ENCODE results near the gene HNRNPH1. TPM values are rescaled to one million over a fixed set of nuclear protein-coding genes. Genes with fewer than 3 reads are reported as not detected.

HNRNPH1 gene
- total and polyA plus RNA-seq, 2 of the 8 experiments (the other 6 are each of a cell fraction or from before 2014, with no cell fraction given), result 170 to 735 TPM

- Histone ChIP-seq H3K4ac (replicated peaks; ENCODE audit: insufficient read length, low read depth, low read length) (no peak overlapping the region), H2BK5ac (ENCODE audit: low read depth, low read length) (no peak overlapping the region), H3K14ac (ENCODE audit: insufficient read length) (no peak overlapping the region), H3K4me2 (ENCODE audit: insufficient read depth in 1 of 2, low read depth in 2 of 2, low read length in 2 of 2) (no peak overlapping the region), H3K23me2 (ENCODE audit: low read depth, low read length) (no peaks in the 10 kb centered on the region), H4K20me1 (replicated peaks in 1 of 2; ENCODE audit: control insufficient read depth in 1 of 2, insufficient read depth in 2 of 2, low read length in 2 of 2) (peaks cover 0 to 14% of the 10 kb centered on the region in 2 experiments), H3K56ac (replicated peaks; ENCODE audit: insufficient read length, low read depth, low read length) (no peak overlapping the region), H3K27ac (ENCODE audit: low read depth, low read length) (no peak overlapping the region), H2AK5ac (ENCODE audit: low read depth, low read length) (no peak overlapping the region), H2BK120ac (replicated peaks; ENCODE audit: low read depth, low read length) (no peak overlapping the region), H3K23ac (ENCODE audit: insufficient read length) (no peak overlapping the region), H2BK15ac (ENCODE audit: low read length) (no peak overlapping the region), H3K4me3 (ENCODE audit: extremely low read depth in 1 of 4, insufficient read depth in 2 of 4, low read depth in 3 of 4, low read length in 4 of 4) (no peak overlapping the region), H4K8ac (ENCODE audit: extremely low read depth, insufficient read depth, low read length) (no peak overlapping the region), H4K5ac (ENCODE audit: insufficient read length, low read depth, low read length) (no peak overlapping the region), H3K9ac (replicated peaks in 1 of 4; ENCODE audit: extremely low read depth in 1 of 4, low read depth in 3 of 4, low read length in 3 of 4) (no peak overlapping the region), H3K18ac (ENCODE audit: extremely low read depth, low read length) (no peak overlapping the region), H4K91ac (replicated peaks; ENCODE audit: insufficient read length, low read length) (no peak overlapping the region), H3K36me3 (ENCODE audit: control insufficient read depth in 2 of 4, insufficient read depth in 4 of 4, low read length in 3 of 4) (peaks cover 25 to 55% (median 51%) of the 10 kb centered on the region in 4 experiments), H2AFZ (ENCODE audit: low read length) (no peak overlapping the region), H2BK20ac (ENCODE audit: low read length) (no peak overlapping the region), H3K79me1 (ENCODE audit: low read depth, low read length) (no peaks in the 10 kb centered on the region), H2BK12ac (ENCODE audit: low read depth, low read length) (no peak overlapping the region), H3K4me1 (replicated peaks in 1 of 4; ENCODE audit: control insufficient read depth in 3 of 4, insufficient read depth in 4 of 4, low read length in 3 of 4) (no peaks in the 10 kb centered on the region), H3K79me2 (ENCODE audit: control insufficient read depth in 1 of 2, insufficient read depth in 2 of 2, low read length in 2 of 2) (no peaks in the 10 kb centered on the region), H3K9me3 (ENCODE audit: insufficient read depth in 2 of 2, low read depth in 1 of 2, low read length in 1 of 2) (no peaks in the 10 kb centered on the region), H3K27me3 (replicated peaks in 1 of 4; ENCODE audit: control insufficient read depth in 3 of 4, extremely low read depth in 1 of 4, insufficient read depth in 3 of 4, low read length in 3 of 4) (no peaks in the 10 kb centered on the region)
- TF ChIP-seq TAF1 (IDR thresholded peaks at IDR 0.05; ENCODE audit: low read depth, low read length), result no peak
- TF ChIP-seq POU5F1 (IDR thresholded peaks at IDR 0.05; ENCODE audit: low read depth, low read length), result no peak
- TF ChIP-seq CREB1 (IDR thresholded peaks at IDR 0.05), result no peak
- FAIRE-seq, result no peak
- WGBS, 2 experiments (ENCODE audit: extremely low coverage in 1 of 2, insufficient coverage in 1 of 2, insufficient read length in 1 of 2, insufficient replicate concordance in 2 of 2, low coverage in 1 of 2, low lambda C conversion rate in 2 of 2, missing lambda C conversion rate in 1 of 2), result 92% methylated on average over 9 of the region's 9 CpGs; no CpG with 5 or more reads in 1 of the 2 experiments
- CTCF ChIA-PET (ENCODE audit: partially characterized antibody), result interaction anchor here (1.0 to 6.2 kb wide), 2 partner anchors 9 to 68 kb away, joined by 3 to 38 read pairs; no protein-coding TSS in a partner anchor
- POLR2A ChIA-PET (ENCODE audit: partially characterized antibody), result interaction anchor here (1.3 kb wide), 1 partner anchor 15 kb away, joined by 5 read pairs; no protein-coding TSS in a partner anchor
- DNase-seq (ENCODE audit: low read depth in 1 of 2, low spot score in 2 of 2), result no peak
These were observed 23.5 kb downstream of the HNRNPH1 start for GRCh38 chr5:179599973-179600372.

Measured in H1 (cell line).